Thyroid gland (tissue), 4 donors: ENCODE measurements around the gene TRIM37.

Source experiments
- POLR2A ChIP-seq, 2 donors: fragments of 450-650 bp; IDR thresholded peaks; one replicate each; pipeline ENCODE4 v1.6.1; 2017; ENCODE audit warnings: antibody characterized with exemption in 2 of 2, mild to moderate bottlenecking in 2 of 2, moderate library complexity in 1 of 2
- TF ChIP-seq, protein P1 (sequence below), 6 experiments: fragments of 200-600 bp in 3 of 6; fragments of 450-650 bp in 3 of 6; sonication (generic) in 3 of 6; IDR thresholded peaks; one replicate each; pipeline ENCODE4 v1.5.1; 2016 to 2019; ENCODE audit warnings: antibody characterized with exemption in 6 of 6, mild to moderate bottlenecking in 2 of 6, inconsistent platforms in 1 of 6, moderate library complexity in 1 of 6

DNA sequence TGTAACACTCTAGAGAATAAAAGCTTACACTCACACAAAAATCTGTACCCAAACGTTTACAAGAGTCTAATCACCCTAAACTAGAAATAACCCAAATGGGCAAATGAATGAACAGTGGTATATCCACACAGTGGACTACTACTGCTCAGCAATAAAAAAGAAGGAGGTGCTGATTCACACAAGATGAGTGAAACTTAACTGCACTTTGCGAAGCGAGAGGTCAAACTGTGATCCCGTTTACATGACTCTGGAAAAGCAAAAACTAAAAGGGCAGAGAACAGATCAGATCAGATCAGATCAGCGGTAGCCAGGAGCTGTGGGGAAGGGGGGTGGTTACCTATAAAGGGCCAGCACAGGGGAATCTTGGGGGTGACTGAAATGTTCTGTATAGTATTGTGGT is 113.4 kb downstream of the TRIM37 start:
- TF ChIP-seq, protein P1, sequence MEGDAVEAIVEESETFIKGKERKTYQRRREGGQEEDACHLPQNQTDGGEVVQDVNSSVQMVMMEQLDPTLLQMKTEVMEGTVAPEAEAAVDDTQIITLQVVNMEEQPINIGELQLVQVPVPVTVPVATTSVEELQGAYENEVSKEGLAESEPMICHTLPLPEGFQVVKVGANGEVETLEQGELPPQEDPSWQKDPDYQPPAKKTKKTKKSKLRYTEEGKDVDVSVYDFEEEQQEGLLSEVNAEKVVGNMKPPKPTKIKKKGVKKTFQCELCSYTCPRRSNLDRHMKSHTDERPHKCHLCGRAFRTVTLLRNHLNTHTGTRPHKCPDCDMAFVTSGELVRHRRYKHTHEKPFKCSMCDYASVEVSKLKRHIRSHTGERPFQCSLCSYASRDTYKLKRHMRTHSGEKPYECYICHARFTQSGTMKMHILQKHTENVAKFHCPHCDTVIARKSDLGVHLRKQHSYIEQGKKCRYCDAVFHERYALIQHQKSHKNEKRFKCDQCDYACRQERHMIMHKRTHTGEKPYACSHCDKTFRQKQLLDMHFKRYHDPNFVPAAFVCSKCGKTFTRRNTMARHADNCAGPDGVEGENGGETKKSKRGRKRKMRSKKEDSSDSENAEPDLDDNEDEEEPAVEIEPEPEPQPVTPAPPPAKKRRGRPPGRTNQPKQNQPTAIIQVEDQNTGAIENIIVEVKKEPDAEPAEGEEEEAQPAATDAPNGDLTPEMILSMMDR (IDR thresholded peaks at IDR 0.05), result no peak
- no peak for TF ChIP-seq POLR2A (IDR thresholded peaks at IDR 0.05)
